HL-60 (cell line): ENCODE results near the gene SH3BP5L.

Source experiments
- DNase-seq, 2 experiments: peaks; one replicate each; pipeline ENCODE4 v3.0.0-alpha.2; 2010 to 2020; ENCODE audit warnings: low read depth in 1 of 2, low spot score in 1 of 2
- H3K27ac ChIP-seq: fragments of 250-450 bp; sonication (Bioruptor Pico); replicated peaks from 2 replicates; pipeline ENCODE4 v1.5.1; 2020; ENCODE audit warnings: mild to moderate bottlenecking, moderate library complexity
- H3K27me3 ChIP-seq: fragments of 250-450 bp; sonication (Bioruptor Pico); 2 replicates; pipeline ENCODE4 v1.5.1; 2021; ENCODE audit warnings: mild to moderate bottlenecking, moderate library complexity; ENCODE audit not compliant: insufficient read depth, poor library complexity, severe bottlenecking
- H3K4me3 ChIP-seq: replicated peaks from 2 replicates; pipeline ENCODE4 v1.5.1; 2011; ENCODE audit warnings: mild to moderate bottlenecking, control low read depth, low read length; ENCODE audit not compliant: insufficient read depth
- GABPA ChIP-seq: IDR thresholded peaks from 2 replicates; pipeline ENCODE4 v1.6.1; 2012; ENCODE audit warnings: low read depth
- POLR2AphosphoS5 ChIP-seq: IDR thresholded peaks from 2 replicates; pipeline ENCODE4 v1.6.1; 2012; ENCODE audit warnings: low read depth
- SPI1 ChIP-seq: IDR thresholded peaks from 2 replicates; pipeline ENCODE4 v1.6.1; 2012; ENCODE audit warnings: low read depth, mild to moderate bottlenecking, borderline replicate concordance
- microRNA-seq: library from miRNA; unstranded; fragments of <30 nt; microRNA quantifications from one replicate; pipeline ENCODE4, GENCODE V29; 2018
- TF ChIP-seq, protein P1 (sequence below): IDR thresholded peaks from one replicate; pipeline ENCODE4 v1.5.1; 2011; ENCODE audit warnings: low read length, control low read depth, inconsistent platforms; ENCODE audit not compliant: insufficient read depth
- TF ChIP-seq, protein P2 (sequence below): IDR thresholded peaks from 2 replicates; pipeline ENCODE4 v1.6.1; 2012; ENCODE audit warnings: low read depth; ENCODE audit not compliant: insufficient replicate concordance

SH3BP5L gene

DNA sequence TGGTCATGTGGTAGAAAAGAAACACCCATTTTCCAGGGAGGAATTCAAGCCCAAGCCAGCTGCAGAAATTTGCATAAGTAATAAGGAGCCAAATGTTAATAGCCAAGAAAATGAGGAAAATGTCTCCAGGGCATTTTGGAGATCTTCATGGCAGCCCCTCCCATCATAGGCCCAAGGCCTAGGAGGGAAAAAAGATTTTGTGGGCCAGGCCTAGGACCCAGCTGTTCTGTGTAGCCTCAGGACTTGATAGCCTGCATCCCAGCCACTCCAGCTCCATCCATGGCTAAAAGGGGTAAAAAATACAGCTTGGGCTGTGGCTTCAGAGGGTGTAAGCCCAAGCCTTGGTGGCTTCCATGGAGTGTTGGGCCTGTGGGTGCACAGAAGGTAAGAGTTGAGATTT lies 48.7 kb downstream of the SH3BP5L start:
- Histone ChIP-seq H3K27ac (no peak overlapping the region), H3K27me3 (no peaks in the 10 kb centered on the region), H3K4me3 (no peak overlapping the region)
- DNase-seq = no peak
- TF ChIP-seq, protein P1, sequence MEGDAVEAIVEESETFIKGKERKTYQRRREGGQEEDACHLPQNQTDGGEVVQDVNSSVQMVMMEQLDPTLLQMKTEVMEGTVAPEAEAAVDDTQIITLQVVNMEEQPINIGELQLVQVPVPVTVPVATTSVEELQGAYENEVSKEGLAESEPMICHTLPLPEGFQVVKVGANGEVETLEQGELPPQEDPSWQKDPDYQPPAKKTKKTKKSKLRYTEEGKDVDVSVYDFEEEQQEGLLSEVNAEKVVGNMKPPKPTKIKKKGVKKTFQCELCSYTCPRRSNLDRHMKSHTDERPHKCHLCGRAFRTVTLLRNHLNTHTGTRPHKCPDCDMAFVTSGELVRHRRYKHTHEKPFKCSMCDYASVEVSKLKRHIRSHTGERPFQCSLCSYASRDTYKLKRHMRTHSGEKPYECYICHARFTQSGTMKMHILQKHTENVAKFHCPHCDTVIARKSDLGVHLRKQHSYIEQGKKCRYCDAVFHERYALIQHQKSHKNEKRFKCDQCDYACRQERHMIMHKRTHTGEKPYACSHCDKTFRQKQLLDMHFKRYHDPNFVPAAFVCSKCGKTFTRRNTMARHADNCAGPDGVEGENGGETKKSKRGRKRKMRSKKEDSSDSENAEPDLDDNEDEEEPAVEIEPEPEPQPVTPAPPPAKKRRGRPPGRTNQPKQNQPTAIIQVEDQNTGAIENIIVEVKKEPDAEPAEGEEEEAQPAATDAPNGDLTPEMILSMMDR = no peak
- no peak for TF ChIP-seq POLR2AphosphoS5
- no peak for TF ChIP-seq GABPA
- TF ChIP-seq SPI1 = no peak
- TF ChIP-seq, protein P2, sequence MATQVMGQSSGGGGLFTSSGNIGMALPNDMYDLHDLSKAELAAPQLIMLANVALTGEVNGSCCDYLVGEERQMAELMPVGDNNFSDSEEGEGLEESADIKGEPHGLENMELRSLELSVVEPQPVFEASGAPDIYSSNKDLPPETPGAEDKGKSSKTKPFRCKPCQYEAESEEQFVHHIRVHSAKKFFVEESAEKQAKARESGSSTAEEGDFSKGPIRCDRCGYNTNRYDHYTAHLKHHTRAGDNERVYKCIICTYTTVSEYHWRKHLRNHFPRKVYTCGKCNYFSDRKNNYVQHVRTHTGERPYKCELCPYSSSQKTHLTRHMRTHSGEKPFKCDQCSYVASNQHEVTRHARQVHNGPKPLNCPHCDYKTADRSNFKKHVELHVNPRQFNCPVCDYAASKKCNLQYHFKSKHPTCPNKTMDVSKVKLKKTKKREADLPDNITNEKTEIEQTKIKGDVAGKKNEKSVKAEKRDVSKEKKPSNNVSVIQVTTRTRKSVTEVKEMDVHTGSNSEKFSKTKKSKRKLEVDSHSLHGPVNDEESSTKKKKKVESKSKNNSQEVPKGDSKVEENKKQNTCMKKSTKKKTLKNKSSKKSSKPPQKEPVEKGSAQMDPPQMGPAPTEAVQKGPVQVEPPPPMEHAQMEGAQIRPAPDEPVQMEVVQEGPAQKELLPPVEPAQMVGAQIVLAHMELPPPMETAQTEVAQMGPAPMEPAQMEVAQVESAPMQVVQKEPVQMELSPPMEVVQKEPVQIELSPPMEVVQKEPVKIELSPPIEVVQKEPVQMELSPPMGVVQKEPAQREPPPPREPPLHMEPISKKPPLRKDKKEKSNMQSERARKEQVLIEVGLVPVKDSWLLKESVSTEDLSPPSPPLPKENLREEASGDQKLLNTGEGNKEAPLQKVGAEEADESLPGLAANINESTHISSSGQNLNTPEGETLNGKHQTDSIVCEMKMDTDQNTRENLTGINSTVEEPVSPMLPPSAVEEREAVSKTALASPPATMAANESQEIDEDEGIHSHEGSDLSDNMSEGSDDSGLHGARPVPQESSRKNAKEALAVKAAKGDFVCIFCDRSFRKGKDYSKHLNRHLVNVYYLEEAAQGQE = no peak

DNA sequence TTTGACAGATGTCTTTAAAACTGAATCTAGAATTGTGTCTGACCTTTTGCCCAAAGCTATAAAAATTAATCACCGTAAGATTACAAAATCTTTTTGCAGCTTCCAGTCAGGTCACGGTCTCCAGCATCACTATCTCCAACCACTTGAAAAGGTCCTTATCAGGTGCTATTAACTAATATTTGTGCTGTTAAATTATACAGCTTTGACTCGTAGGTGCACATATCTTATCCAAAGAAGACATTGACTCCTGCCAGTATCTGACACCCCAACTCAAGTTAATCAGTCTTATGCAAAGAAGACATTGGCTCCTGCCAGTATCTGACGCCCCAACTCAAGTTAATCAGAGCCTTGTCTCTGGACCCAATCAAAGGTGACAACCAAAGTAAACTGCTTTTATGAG lies 50.3 kb downstream of the SH3BP5L start:
- no peak overlapping the region for H3K4me3 ChIP-seq
- TF ChIP-seq, protein P1 = no peak
- TF ChIP-seq SPI1 (no peak), POLR2AphosphoS5 (no peak), GABPA (no peak)
- TF ChIP-seq, protein P2 = no peak
- H3K27me3 ChIP-seq = no peaks in the 10 kb centered on the region
- H3K27ac ChIP-seq = no peak overlapping the region
- DNase-seq = no peak

Small RNA genes lying within 50 kb of the gene (microRNA-seq; reads per million reads assigned to microRNA genes)
- 1.2 reads per million for gene MIR3124
